Neural cell (in vitro differentiated cells): Measurements from ENCODE around the gene ITGAL. TPM values are rescaled to one million over a fixed set of nuclear protein-coding genes. Genes with fewer than 3 reads are reported as not detected.
A peak's percentile ranks its signal among the peaks of the same experiment; 100 is the strongest.

Experiments used
- H2AFZ ChIP-seq: fragments of 200-600, 300-800 bp; sonication (generic), shearing (Covaris generic); 2 replicates; pipeline ENCODE4 v1.6.0; 2014; ENCODE audit warnings: low read depth, mild to moderate bottlenecking, antibody characterized with exemption, low read length, moderate library complexity
- H3F3A ChIP-seq: fragments of 200-600 bp; shearing (Covaris generic); 2 replicates; pipeline ENCODE4 v1.6.1; 2016; ENCODE audit warnings: mild to moderate bottlenecking, moderate library complexity, mixed read lengths, antibody characterized with exemption, low read length; ENCODE audit not compliant: insufficient read depth, poor library complexity, severe bottlenecking
- H3K27ac ChIP-seq: fragments of 200-600, 300-800 bp; sonication (generic), shearing (Covaris generic); 2 replicates; pipeline ENCODE4 v1.5.1; 2014; ENCODE audit warnings: mild to moderate bottlenecking, low read length, moderate library complexity
- H3K27me3 ChIP-seq: fragments of 300-800, 200-600 bp; sonication (generic), shearing (Covaris generic); 2 replicates; pipeline ENCODE4 v1.6.0; 2014; ENCODE audit warnings: mild to moderate bottlenecking, low read depth, low read length, moderate library complexity; ENCODE audit not compliant: insufficient read depth
- H3K36me3 ChIP-seq: fragments of 300-800, 200-600 bp; sonication (generic), shearing (Covaris generic); 2 replicates; pipeline ENCODE4 v1.5.1; 2014; ENCODE audit warnings: mild to moderate bottlenecking, antibody characterized with exemption, low read length, moderate library complexity; ENCODE audit not compliant: insufficient read depth
- H3K4me2 ChIP-seq: fragments of 300-800, 200-600 bp; sonication (generic), shearing (Covaris generic); 2 replicates; pipeline ENCODE4 v1.6.0; 2014; ENCODE audit warnings: mild to moderate bottlenecking, low read length
- H3K4me3 ChIP-seq: fragments of 300-800, 200-600 bp; sonication (generic), shearing (Covaris generic); 2 replicates; pipeline ENCODE4 v1.5.1; 2014; ENCODE audit warnings: mild to moderate bottlenecking, low read length, moderate library complexity
- H3K79me2 ChIP-seq: fragments of 200-600 bp; shearing (Covaris generic); replicated peaks from 2 replicates; pipeline ENCODE4 v1.6.0; 2014; ENCODE audit warnings: mild to moderate bottlenecking, low read length, moderate library complexity; ENCODE audit not compliant: insufficient read depth
- H3K9ac ChIP-seq: fragments of 300-800, 200-600 bp; sonication (generic), shearing (Covaris generic); 2 replicates; pipeline ENCODE4 v1.6.1; 2016; ENCODE audit warnings: mild to moderate bottlenecking, low read length, mixed read lengths
- H3K9me2 ChIP-seq: fragments of 200-600 bp; shearing (Covaris generic); 2 replicates; pipeline ENCODE4 v1.6.1; 2016; ENCODE audit warnings: mild to moderate bottlenecking, low read length, mixed read lengths; ENCODE audit not compliant: insufficient read depth
- H3K9me3 ChIP-seq: fragments of 200-600, 300-800 bp; sonication (generic), shearing (Covaris generic); 2 replicates; pipeline ENCODE4 v1.6.1; 2016; ENCODE audit warnings: mild to moderate bottlenecking, mixed run types, low read length, moderate library complexity, mixed read lengths
- H4K20me1 ChIP-seq: fragments of 200-600 bp; shearing (Covaris generic); 2 replicates; pipeline ENCODE4 v1.6.1; 2016; ENCODE audit warnings: mild to moderate bottlenecking, mixed run types; ENCODE audit not compliant: insufficient read depth
- EP300 ChIP-seq: fragments of 450-650 bp; conservative IDR thresholded peaks from 2 replicates; pipeline ENCODE4 v1.6.1; 2014; ENCODE audit warnings: antibody characterized with exemption, mild to moderate bottlenecking, moderate library complexity; ENCODE audit not compliant: poor library complexity, severe bottlenecking
- EZH2 ChIP-seq: fragments of 200-600, 300-800 bp; shearing (Covaris generic), sonication (generic); IDR thresholded peaks from 2 replicates; pipeline ENCODE4 v1.6.1; 2014; ENCODE audit warnings: antibody characterized with exemption, low read length, borderline replicate concordance, mild to moderate bottlenecking; ENCODE audit not compliant: insufficient read depth, poor library complexity, severe bottlenecking
- MXI1 ChIP-seq: fragments of 450-650 bp; conservative IDR thresholded peaks from 2 replicates; pipeline ENCODE4 v1.6.1; 2014; ENCODE audit warnings: antibody characterized with exemption, mild to moderate bottlenecking; ENCODE audit not compliant: poor library complexity, severe bottlenecking
- POLR2AphosphoS5 ChIP-seq: IDR thresholded peaks from 2 replicates; pipeline ENCODE4 v1.6.1; 2012
- RAD21 ChIP-seq: fragments of 450-650 bp; conservative IDR thresholded peaks from 2 replicates; pipeline ENCODE4 v1.6.1; 2014; ENCODE audit warnings: antibody characterized with exemption, mild to moderate bottlenecking, moderate library complexity
- SMC3 ChIP-seq: fragments of 450-650 bp; conservative IDR thresholded peaks from 2 replicates; pipeline ENCODE4 v1.6.1; 2014; ENCODE audit warnings: antibody characterized with exemption, mild to moderate bottlenecking, moderate library complexity; ENCODE audit not compliant: poor library complexity
- TAF1 ChIP-seq: IDR thresholded peaks from 2 replicates; pipeline ENCODE4 v1.6.1; 2012; ENCODE audit warnings: low read depth
- polyA plus RNA-seq: library from polyadenylated mRNA; depleted of rRNA; stranded (reverse); fragments of >200 nt; gene quantifications from 2 replicates; pipeline ENCODE4 v1.2.3, GENCODE V29; 2014
- TF ChIP-seq, protein P1 (sequence below): IDR thresholded peaks from 2 replicates; pipeline ENCODE4 v1.6.1; 2012; ENCODE audit warnings: borderline replicate concordance
- TF ChIP-seq, protein P2 (sequence below): fragments of 450-650 bp; IDR thresholded peaks from 2 replicates; pipeline ENCODE4 v1.5.1; 2014; ENCODE audit warnings: antibody characterized with exemption, mild to moderate bottlenecking, moderate library complexity; ENCODE audit not compliant: poor library complexity, severe bottlenecking

ITGAL gene
- polyA plus RNA-seq, 1 donor from 2014 or later = not detected

DNA sequence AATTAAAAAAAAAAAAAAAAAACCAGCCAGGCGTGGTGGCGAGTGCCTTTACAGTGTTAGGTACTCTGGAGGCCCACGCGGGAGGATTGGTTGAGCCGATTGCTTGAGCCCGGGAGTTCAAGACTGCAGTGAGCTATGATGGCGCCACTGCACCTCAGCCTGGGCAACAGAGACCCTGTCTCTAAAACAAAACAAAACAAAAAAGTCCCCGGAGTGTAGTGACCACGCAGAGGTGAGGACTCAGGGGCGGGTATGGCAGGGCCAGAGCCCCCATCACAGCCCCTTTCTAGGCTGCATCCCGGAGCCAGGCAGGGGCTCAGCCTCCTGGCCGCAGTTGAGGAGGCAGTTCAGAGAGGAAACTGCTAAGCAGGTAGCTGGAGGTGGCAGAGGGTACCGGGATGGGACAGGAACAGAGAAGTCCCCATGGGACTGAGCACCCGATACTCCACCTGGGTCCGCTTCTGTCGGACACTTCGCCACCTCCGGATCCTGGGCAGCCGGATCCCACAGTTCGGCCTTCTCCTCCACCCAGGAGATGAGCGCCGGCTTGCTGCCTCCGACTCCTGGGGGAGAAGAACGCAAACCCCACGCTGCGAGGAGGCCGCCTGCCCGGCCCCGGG, 61.3 kb downstream of the ITGAL start:
- H3K4me2 ChIP-seq = no peak overlapping the region
- TF ChIP-seq EZH2 (no peak), POLR2AphosphoS5 (no peak), RAD21 (no peak), TAF1 (no peak), MXI1 (no peak), EP300 (no peak), SMC3 (no peak)
- TF ChIP-seq, protein P1, sequence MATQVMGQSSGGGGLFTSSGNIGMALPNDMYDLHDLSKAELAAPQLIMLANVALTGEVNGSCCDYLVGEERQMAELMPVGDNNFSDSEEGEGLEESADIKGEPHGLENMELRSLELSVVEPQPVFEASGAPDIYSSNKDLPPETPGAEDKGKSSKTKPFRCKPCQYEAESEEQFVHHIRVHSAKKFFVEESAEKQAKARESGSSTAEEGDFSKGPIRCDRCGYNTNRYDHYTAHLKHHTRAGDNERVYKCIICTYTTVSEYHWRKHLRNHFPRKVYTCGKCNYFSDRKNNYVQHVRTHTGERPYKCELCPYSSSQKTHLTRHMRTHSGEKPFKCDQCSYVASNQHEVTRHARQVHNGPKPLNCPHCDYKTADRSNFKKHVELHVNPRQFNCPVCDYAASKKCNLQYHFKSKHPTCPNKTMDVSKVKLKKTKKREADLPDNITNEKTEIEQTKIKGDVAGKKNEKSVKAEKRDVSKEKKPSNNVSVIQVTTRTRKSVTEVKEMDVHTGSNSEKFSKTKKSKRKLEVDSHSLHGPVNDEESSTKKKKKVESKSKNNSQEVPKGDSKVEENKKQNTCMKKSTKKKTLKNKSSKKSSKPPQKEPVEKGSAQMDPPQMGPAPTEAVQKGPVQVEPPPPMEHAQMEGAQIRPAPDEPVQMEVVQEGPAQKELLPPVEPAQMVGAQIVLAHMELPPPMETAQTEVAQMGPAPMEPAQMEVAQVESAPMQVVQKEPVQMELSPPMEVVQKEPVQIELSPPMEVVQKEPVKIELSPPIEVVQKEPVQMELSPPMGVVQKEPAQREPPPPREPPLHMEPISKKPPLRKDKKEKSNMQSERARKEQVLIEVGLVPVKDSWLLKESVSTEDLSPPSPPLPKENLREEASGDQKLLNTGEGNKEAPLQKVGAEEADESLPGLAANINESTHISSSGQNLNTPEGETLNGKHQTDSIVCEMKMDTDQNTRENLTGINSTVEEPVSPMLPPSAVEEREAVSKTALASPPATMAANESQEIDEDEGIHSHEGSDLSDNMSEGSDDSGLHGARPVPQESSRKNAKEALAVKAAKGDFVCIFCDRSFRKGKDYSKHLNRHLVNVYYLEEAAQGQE = no peak
- TF ChIP-seq, protein P2, sequence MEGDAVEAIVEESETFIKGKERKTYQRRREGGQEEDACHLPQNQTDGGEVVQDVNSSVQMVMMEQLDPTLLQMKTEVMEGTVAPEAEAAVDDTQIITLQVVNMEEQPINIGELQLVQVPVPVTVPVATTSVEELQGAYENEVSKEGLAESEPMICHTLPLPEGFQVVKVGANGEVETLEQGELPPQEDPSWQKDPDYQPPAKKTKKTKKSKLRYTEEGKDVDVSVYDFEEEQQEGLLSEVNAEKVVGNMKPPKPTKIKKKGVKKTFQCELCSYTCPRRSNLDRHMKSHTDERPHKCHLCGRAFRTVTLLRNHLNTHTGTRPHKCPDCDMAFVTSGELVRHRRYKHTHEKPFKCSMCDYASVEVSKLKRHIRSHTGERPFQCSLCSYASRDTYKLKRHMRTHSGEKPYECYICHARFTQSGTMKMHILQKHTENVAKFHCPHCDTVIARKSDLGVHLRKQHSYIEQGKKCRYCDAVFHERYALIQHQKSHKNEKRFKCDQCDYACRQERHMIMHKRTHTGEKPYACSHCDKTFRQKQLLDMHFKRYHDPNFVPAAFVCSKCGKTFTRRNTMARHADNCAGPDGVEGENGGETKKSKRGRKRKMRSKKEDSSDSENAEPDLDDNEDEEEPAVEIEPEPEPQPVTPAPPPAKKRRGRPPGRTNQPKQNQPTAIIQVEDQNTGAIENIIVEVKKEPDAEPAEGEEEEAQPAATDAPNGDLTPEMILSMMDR = no peak
- H3K79me2 ChIP-seq = peaks cover 11% of the 10 kb centered on the region
- H3F3A ChIP-seq = peaks cover 6% of the 10 kb centered on the region
- no peaks in the 10 kb centered on the region for H3K27me3 ChIP-seq
- peak overlapping the region; percentile 87 for H3K27ac ChIP-seq
- H4K20me1 ChIP-seq = no peaks in the 10 kb centered on the region
- no peaks in the 10 kb centered on the region for H3K9me2 ChIP-seq
- no peaks in the 10 kb centered on the region for H3K9me3 ChIP-seq
- H3K36me3 ChIP-seq = no peaks in the 10 kb centered on the region
- peak overlapping the region; percentile 86 for H3K9ac ChIP-seq
- peak overlapping the region; percentile 98 for H2AFZ ChIP-seq
- H3K4me3 ChIP-seq = peak overlapping the region; percentile 78

DNA sequence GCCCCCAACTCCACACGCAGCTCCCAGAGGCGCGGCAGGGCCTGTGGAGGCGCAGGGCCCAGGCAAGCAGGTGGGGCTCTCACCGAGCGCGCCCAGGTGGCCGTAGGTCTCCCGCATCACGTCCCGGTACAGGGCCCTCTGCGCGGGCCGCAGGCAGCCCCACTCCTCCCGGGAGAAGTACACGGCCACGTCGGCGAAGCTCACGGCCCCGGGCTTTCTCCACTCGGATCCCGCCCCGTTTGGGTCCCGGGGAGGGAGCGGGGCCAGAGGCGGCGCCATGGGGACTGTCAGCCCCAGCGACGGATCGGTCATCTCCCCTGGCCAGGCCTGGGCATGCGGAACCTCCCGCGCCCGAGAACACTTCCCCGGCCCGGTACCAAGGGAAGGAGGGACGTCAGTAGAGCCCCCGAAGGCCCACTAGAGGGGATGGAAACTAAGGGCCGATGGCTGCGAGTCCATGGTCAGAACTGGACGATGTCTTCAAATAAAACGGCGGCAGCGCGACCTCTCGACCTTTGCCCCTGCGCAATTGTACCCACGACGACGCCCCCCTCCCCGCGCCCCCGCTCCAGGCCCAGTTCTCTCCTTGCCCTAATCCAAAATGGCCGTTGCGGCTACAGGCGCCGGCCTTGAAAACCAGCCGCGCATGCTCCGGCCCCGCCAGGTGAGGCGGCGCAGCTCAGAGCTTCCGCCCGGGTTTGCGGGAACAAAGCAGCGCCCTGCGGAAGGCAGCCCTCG, 62.0 kb downstream of the ITGAL start, which contains the start of gene ZNF747:
Gene ZNF747, minus strand, starts transcription at position 491 of the 738 bp plus-strand sequence. Its CDS starts 179 bp downstream, at position 312.
- Histone ChIP-seq H3K79me2 (peaks cover 11% of the 10 kb centered on the region), H3K9ac (peak within 1 kb of the TSS; percentile 86), H3K9me2 (no peaks in the 10 kb centered on the region), H3K4me2 (peak within 1 kb of the TSS; percentile 71), H3K27ac (peak within 1 kb of the TSS; percentile 87), H3K9me3 (no peaks in the 10 kb centered on the region), H4K20me1 (no peaks in the 10 kb centered on the region), H3K4me3 (peak within 1 kb of the TSS; percentile 78), H3K36me3 (no peaks in the 10 kb centered on the region), H2AFZ (peak within 1 kb of the TSS; percentile 98), H3K27me3 (no peaks in the 10 kb centered on the region), H3F3A (peaks cover 6% of the 10 kb centered on the region)
- TF ChIP-seq POLR2AphosphoS5 = peak; percentile 89
- no peak for TF ChIP-seq MXI1
